HepG2 (cell line): ENCODE measurements around the gene SETD5. TPM values are rescaled to one million over a fixed set of nuclear protein-coding genes. Genes with fewer than 3 reads are reported as not detected.
A peak's percentile ranks its signal among the peaks of the same experiment; 100 is the strongest.

Experiments
- ASH2L ChIP-seq: fragments of 300-600, 200-600 bp; sonication (generic); IDR thresholded peaks from 2 replicates; pipeline ENCODE4 v1.7.0; 2017; ENCODE audit warnings: low read depth, mild to moderate bottlenecking, moderate library complexity, mixed read lengths, low read length; ENCODE audit not compliant: insufficient read length
- HOXA9 ChIP-seq: sonication (generic); formaldehyde crosslinking; IDR thresholded peaks from 2 replicates; pipeline ENCODE4 v1.8.1; 2022; ENCODE audit warnings: missing genetic modification reagents, mild to moderate bottlenecking, moderate library complexity, borderline replicate concordance
- IRX3 ChIP-seq: sonication (generic); formaldehyde crosslinking; IDR thresholded peaks from 2 replicates; pipeline ENCODE4 v1.8.1; 2023; ENCODE audit warnings: mild to moderate bottlenecking, low read depth, missing genetic modification reagents, borderline replicate concordance
- KLF9 ChIP-seq: IDR thresholded peaks from 2 replicates; pipeline ENCODE4 v1.6.1; 2016; ENCODE audit warnings: low read depth
- MAF1 ChIP-seq: sonication (generic); formaldehyde crosslinking; IDR thresholded peaks from 2 replicates; pipeline ENCODE4 v1.5.0; 2020; ENCODE audit warnings: missing genetic modification reagents, borderline replicate concordance
- NAIF1 ChIP-seq: sonication (generic); formaldehyde crosslinking; IDR thresholded peaks from 2 replicates; pipeline ENCODE4 v1.5.0; 2020; ENCODE audit warnings: mild to moderate bottlenecking, missing genetic modification reagents, borderline replicate concordance
- NONO ChIP-seq, 2 experiments: fragments of 450-650 bp in 1 of 2; sonication (generic) in 1 of 2; formaldehyde crosslinking in 1 of 2; IDR thresholded peaks in 1 of 2; conservative IDR thresholded peaks in 1 of 2; 2 replicates each; pipeline versions ENCODE4 v1.6.1 to v1.8.0; 2017 to 2022; ENCODE audit warnings: mild to moderate bottlenecking in 1 of 2, missing genetic modification reagents in 1 of 2, moderate library complexity in 1 of 2
- NR2F6 ChIP-seq, 2 experiments: IDR thresholded peaks; 2 replicates each; pipeline ENCODE4 v1.6.1; 2016; ENCODE audit warnings: antibody characterized with exemption in 1 of 2, mild to moderate bottlenecking in 1 of 2
- POLR2A ChIP-seq, 2 experiments: IDR thresholded peaks; 2 replicates each; pipeline ENCODE4 v1.6.1; 2011; ENCODE audit warnings: low read depth in 2 of 2, low read length in 2 of 2, mild to moderate bottlenecking in 1 of 2, moderate library complexity in 1 of 2; ENCODE audit not compliant: insufficient read depth in 1 of 2
- PRMT3 ChIP-seq: sonication (generic); formaldehyde crosslinking; IDR thresholded peaks from 2 replicates; pipeline ENCODE4 v1.8.1; 2022; ENCODE audit warnings: low read depth, mild to moderate bottlenecking, moderate library complexity, missing genetic modification reagents, borderline replicate concordance
- SIN3A ChIP-seq: IDR thresholded peaks from 2 replicates; pipeline ENCODE4 v1.6.1; 2011; ENCODE audit warnings: low read depth, mild to moderate bottlenecking, control low read depth, low read length, borderline replicate concordance
- TAF1 ChIP-seq: sonication (generic); formaldehyde crosslinking; IDR thresholded peaks from 2 replicates; pipeline ENCODE4 v1.4.0; 2020; ENCODE audit warnings: missing genetic modification reagents
- U2AF2 ChIP-seq: fragments of 200-400 bp; formaldehyde crosslinking; IDR thresholded peaks from 2 replicates; pipeline ENCODE4 v1.6.1; 2017; ENCODE audit warnings: low read depth, mild to moderate bottlenecking, low read length
- XRCC5 ChIP-seq: fragments of 200-400 bp; formaldehyde crosslinking; optimal IDR thresholded peaks from 2 replicates; pipeline ENCODE3; 2017; ENCODE audit warnings: mild to moderate bottlenecking, low read length
- ZNF292 ChIP-seq: sonication (generic); formaldehyde crosslinking; IDR thresholded peaks from 2 replicates; pipeline ENCODE4 v1.8.1; 2022; ENCODE audit warnings: mild to moderate bottlenecking, low read depth, missing genetic modification reagents, borderline replicate concordance
- ZNF441 ChIP-seq: sonication (generic); formaldehyde crosslinking; IDR thresholded peaks from 2 replicates; pipeline ENCODE4 v1.7.0; 2021; ENCODE audit warnings: missing genetic modification reagents, borderline replicate concordance
- ZNF615 ChIP-seq: sonication (generic); formaldehyde crosslinking; IDR thresholded peaks from 2 replicates; pipeline ENCODE4 v1.5.0; 2020; ENCODE audit warnings: mild to moderate bottlenecking, missing genetic modification reagents, borderline replicate concordance
- polyA plus RNA-seq, 8 experiments: library from polyadenylated mRNA; depleted of rRNA in 3 of 8; stranded (reverse) in 7 of 8; unstranded in 1 of 8; fragments of >200 nt; fragmentation: Illumina TruSeq in 4 of 8; extraction: Trizol in 4 of 8; gene quantifications; 2 replicates each; pipeline versions ENCODE4 v1.2.1 to v1.2.3, GENCODE V29; 2011 to 2016; ENCODE audit warnings: low read depth in 4 of 8, missing spikeins in 1 of 8, mixed read lengths in 1 of 8; ENCODE audit not compliant: insufficient read depth in 1 of 8
- total RNA-seq, 5 experiments: library from RNA; depleted of rRNA; stranded (reverse); fragments of >200 nt; fragmentation: Illumina TruSeq; extraction: Trizol; gene quantifications; 2 replicates each; pipeline ENCODE4 v1.2.3, GENCODE V29; 2016; ENCODE audit warnings: low read depth in 1 of 5
- TF ChIP-seq, protein P1 (sequence below): sonication (generic); formaldehyde crosslinking; IDR thresholded peaks from 2 replicates; pipeline ENCODE4 v1.8.1; 2022; ENCODE audit warnings: low read depth, mild to moderate bottlenecking, missing genetic modification reagents
- TF ChIP-seq, protein P2 (sequence below): sonication (generic); formaldehyde crosslinking; IDR thresholded peaks from 2 replicates; pipeline ENCODE4 v1.9.0; 2022; ENCODE audit warnings: missing genetic modification reagents, mild to moderate bottlenecking, borderline replicate concordance
- TF ChIP-seq, protein P3 (sequence below): sonication (generic); formaldehyde crosslinking; IDR thresholded peaks from 2 replicates; pipeline ENCODE4 v1.9.0; 2021; ENCODE audit warnings: missing genetic modification reagents, mild to moderate bottlenecking, borderline replicate concordance
- TF ChIP-seq, protein P4 (sequence below): sonication (generic); formaldehyde crosslinking; IDR thresholded peaks from 2 replicates; pipeline ENCODE4 v1.5.1; 2020; ENCODE audit warnings: missing genetic modification reagents, mild to moderate bottlenecking, borderline replicate concordance
- TF ChIP-seq, protein P5 (sequence below): fragments of 450-650 bp; IDR thresholded peaks from 2 replicates; pipeline ENCODE4 v1.6.1; 2017

SETD5 gene
- total and polyA plus RNA-seq, 2 of the 13 experiments (the other 11 are each of a cell fraction or from before 2014, with no cell fraction given): 46.8 to 95.8 TPM

DNA sequence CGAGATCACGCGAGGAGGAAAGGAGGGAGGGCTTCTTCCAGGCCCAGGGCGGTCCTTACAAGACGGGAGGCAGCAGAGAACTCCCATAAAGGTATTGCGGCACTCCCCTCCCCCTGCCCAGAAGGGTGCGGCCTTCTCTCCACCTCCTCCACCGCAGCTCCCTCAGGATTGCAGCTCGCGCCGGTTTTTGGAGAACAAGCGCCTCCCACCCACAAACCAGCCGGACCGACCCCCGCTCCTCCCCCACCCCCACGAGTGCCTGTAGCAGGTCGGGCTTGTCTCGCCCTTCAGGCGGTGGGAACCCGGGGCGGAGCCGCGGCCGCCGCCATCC is 1.1 kb upstream of the SETD5 start (continued):
- TF ChIP-seq KLF9 (CRISPR knock-in tag) (no peak), NAIF1 (CRISPR knock-in tag) (0 out of 2 replicates have a peak, but pooled peaks have one; percentile 20), ZNF292 (no peak), ZNF615 (CRISPR knock-in tag) (peak; percentile 72; the same call in 1 of the 2 replicates), NONO (IDR thresholded peaks at IDR 0.05) (no peak), NONO (CRISPR knock-in tag; conservative IDR thresholded peaks at IDR 0.05) (no peak), ASH2L (peak; percentile 32), U2AF2 (no peak), IRX3 (CRISPR knock-in tag) (no peak), SIN3A (peak; percentile 63; the same call in 1 of the 2 replicates), POLR2A (IDR thresholded peaks at IDR 0.05; ENCODE audit: insufficient read depth in 1 of 2, low read depth in 2 of 2, low read length in 2 of 2) (peak in 1 of 2 experiments; percentile 48; a peak in 1 of 4 replicates), HOXA9 (CRISPR knock-in tag) (no peak), XRCC5 (no peak), MAF1 (no peak), NR2F6 (IDR thresholded peaks at IDR 0.05) (no peak), NR2F6 (CRISPR knock-in tag; IDR thresholded peaks at IDR 0.05) (no peak), TAF1 (CRISPR knock-in tag) (no peak), ZNF441 (CRISPR knock-in tag) (0 out of 2 replicates have a peak, but pooled peaks have one; percentile 62), PRMT3 (CRISPR knock-in tag) (no peak)
- TF ChIP-seq, protein P1, sequence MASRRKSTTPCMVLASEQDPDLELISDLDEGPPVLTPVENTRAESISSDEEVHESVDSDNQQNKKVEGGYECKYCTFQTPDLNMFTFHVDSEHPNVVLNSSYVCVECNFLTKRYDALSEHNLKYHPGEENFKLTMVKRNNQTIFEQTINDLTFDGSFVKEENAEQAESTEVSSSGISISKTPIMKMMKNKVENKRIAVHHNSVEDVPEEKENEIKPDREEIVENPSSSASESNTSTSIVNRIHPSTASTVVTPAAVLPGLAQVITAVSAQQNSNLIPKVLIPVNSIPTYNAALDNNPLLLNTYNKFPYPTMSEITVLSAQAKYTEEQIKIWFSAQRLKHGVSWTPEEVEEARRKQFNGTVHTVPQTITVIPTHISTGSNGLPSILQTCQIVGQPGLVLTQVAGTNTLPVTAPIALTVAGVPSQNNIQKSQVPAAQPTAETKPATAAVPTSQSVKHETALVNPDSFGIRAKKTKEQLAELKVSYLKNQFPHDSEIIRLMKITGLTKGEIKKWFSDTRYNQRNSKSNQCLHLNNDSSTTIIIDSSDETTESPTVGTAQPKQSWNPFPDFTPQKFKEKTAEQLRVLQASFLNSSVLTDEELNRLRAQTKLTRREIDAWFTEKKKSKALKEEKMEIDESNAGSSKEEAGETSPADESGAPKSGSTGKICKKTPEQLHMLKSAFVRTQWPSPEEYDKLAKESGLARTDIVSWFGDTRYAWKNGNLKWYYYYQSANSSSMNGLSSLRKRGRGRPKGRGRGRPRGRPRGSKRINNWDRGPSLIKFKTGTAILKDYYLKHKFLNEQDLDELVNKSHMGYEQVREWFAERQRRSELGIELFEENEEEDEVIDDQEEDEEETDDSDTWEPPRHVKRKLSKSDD (CRISPR knock-in tag): 0 out of 2 replicates have a peak, but pooled peaks have one; percentile 12
- TF ChIP-seq, protein P2, sequence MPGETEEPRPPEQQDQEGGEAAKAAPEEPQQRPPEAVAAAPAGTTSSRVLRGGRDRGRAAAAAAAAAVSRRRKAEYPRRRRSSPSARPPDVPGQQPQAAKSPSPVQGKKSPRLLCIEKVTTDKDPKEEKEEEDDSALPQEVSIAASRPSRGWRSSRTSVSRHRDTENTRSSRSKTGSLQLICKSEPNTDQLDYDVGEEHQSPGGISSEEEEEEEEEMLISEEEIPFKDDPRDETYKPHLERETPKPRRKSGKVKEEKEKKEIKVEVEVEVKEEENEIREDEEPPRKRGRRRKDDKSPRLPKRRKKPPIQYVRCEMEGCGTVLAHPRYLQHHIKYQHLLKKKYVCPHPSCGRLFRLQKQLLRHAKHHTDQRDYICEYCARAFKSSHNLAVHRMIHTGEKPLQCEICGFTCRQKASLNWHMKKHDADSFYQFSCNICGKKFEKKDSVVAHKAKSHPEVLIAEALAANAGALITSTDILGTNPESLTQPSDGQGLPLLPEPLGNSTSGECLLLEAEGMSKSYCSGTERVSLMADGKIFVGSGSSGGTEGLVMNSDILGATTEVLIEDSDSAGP (CRISPR knock-in tag): 0 out of 2 replicates have a peak, but pooled peaks have one; percentile 46
- TF ChIP-seq, protein P3, sequence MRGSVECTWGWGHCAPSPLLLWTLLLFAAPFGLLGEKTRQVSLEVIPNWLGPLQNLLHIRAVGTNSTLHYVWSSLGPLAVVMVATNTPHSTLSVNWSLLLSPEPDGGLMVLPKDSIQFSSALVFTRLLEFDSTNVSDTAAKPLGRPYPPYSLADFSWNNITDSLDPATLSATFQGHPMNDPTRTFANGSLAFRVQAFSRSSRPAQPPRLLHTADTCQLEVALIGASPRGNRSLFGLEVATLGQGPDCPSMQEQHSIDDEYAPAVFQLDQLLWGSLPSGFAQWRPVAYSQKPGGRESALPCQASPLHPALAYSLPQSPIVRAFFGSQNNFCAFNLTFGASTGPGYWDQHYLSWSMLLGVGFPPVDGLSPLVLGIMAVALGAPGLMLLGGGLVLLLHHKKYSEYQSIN: no peak
- TF ChIP-seq, protein P4, sequence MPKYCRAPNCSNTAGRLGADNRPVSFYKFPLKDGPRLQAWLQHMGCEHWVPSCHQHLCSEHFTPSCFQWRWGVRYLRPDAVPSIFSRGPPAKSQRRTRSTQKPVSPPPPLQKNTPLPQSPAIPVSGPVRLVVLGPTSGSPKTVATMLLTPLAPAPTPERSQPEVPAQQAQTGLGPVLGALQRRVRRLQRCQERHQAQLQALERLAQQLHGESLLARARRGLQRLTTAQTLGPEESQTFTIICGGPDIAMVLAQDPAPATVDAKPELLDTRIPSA (CRISPR knock-in tag): 0 out of 2 replicates have a peak, but pooled peaks have one; percentile 31
- TF ChIP-seq, protein P5, sequence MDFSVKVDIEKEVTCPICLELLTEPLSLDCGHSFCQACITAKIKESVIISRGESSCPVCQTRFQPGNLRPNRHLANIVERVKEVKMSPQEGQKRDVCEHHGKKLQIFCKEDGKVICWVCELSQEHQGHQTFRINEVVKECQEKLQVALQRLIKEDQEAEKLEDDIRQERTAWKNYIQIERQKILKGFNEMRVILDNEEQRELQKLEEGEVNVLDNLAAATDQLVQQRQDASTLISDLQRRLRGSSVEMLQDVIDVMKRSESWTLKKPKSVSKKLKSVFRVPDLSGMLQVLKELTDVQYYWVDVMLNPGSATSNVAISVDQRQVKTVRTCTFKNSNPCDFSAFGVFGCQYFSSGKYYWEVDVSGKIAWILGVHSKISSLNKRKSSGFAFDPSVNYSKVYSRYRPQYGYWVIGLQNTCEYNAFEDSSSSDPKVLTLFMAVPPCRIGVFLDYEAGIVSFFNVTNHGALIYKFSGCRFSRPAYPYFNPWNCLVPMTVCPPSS: no peak
